ENCODE results near the gene PRAMEF25. TPM values are rescaled to one million over a fixed set of nuclear protein-coding genes. Genes with fewer than 3 reads are reported as not detected.
"Not testable (repeated sequence)": the region's sequence is repeated elsewhere in the genome, so short reads cannot be mapped to it uniquely, and the experiment has no call there.

Gene PRAMEF25
- not detected in 2 replicates for total RNA-seq

GRCh38 chr1:13070474-13070873, at the start of gene PRAMEF25:
TSS of gene PRAMEF25 (plus strand) at chr1:13070774. CDS start at chr1:13073694, 2,920 bp downstream.
- not testable (repeated sequence) for H3K4me3 ChIP-seq (ENCODE audit: low read depth, low read length); DNase-seq (ENCODE audit: low read depth)

- DNase-seq (ENCODE audit: low read depth) = not testable (repeated sequence)
These were observed 14.1 kb upstream of the PRAMEF25 start, which contains the start of gene PRAMEF27 for GRCh38 chr1:13056475-13056874. TSS of gene PRAMEF27 (minus strand) at chr1:13056575. CDS start at chr1:13053659, 2,916 bp downstream.

GRCh38 chr1:13116754-13117153, 46.2 kb downstream of the PRAMEF25 start, which contains the start of gene HNRNPCL2:
TSS of gene HNRNPCL2 (minus strand) at chr1:13116854. CDS start at chr1:13116400, 454 bp downstream.
- not testable (repeated sequence) for H3K4me3 ChIP-seq (ENCODE audit: low read depth, low read length); DNase-seq (ENCODE audit: low read depth)

More at GRCh38 chr1:13056475-13056874, 14.1 kb upstream of the PRAMEF25 start, which contains the start of gene PRAMEF27:
- H3K4me3 ChIP-seq (ENCODE audit: low read depth, low read length) = not testable (repeated sequence)

Other genes starting within 250 kb of the PRAMEF25 start
- gene PRAMEF11, start 239.4 kb upstream of the PRAMEF25 start, total RNA-seq = not detected in 2 replicates
- not detected in 2 replicates for gene HNRNPCL1, start 222.1 kb upstream of the PRAMEF25 start, total RNA-seq
- gene PRAMEF2, start 213.7 kb upstream of the PRAMEF25 start, total RNA-seq = not detected in 2 replicates
- gene PRAMEF4, start 184.6 kb upstream of the PRAMEF25 start, total RNA-seq = not detected in 2 replicates
- not detected in 2 replicates for gene PRAMEF10, start 172.5 kb upstream of the PRAMEF25 start, total RNA-seq
- gene PRAMEF7, start 154.2 kb upstream of the PRAMEF25 start, total RNA-seq = not detected in 2 replicates
- not detected in 2 replicates for gene PRAMEF6, start 123.2 kb upstream of the PRAMEF25 start, total RNA-seq
- gene PRAMEF27, start 14.2 kb upstream of the PRAMEF25 start, total RNA-seq = not detected in 2 replicates
- not detected in 2 replicates for gene HNRNPCL3, start 10.0 kb upstream of the PRAMEF25 start, total RNA-seq
- not detected in 2 replicates for gene HNRNPCL2, start 46.1 kb downstream of the PRAMEF25 start, total RNA-seq
- gene PRAMEF26, start 85.2 kb downstream of the PRAMEF25 start, total RNA-seq = not detected in 2 replicates
- not detected in 2 replicates for gene HNRNPCL4, start 94.9 kb downstream of the PRAMEF25 start, total RNA-seq
- not detected in 2 replicates for gene PRAMEF9, start 101.1 kb downstream of the PRAMEF25 start, total RNA-seq
- not detected in 2 replicates for gene PRAMEF13, start 130.6 kb downstream of the PRAMEF25 start, total RNA-seq
- not detected in 2 replicates for gene PRAMEF18, start 155.4 kb downstream of the PRAMEF25 start, total RNA-seq
- not detected in 2 replicates for gene PRAMEF5, start 183.4 kb downstream of the PRAMEF25 start, total RNA-seq
- not detected in 2 replicates for gene PRAMEF8, start 214.4 kb downstream of the PRAMEF25 start, total RNA-seq
- not detected in 2 replicates for gene PRAMEF33, start 232.8 kb downstream of the PRAMEF25 start, total RNA-seq
- not detected in 2 replicates for gene PRAMEF15, start 244.8 kb downstream of the PRAMEF25 start, total RNA-seq